ENCODE results near the gene WRAP73.

DNA sequence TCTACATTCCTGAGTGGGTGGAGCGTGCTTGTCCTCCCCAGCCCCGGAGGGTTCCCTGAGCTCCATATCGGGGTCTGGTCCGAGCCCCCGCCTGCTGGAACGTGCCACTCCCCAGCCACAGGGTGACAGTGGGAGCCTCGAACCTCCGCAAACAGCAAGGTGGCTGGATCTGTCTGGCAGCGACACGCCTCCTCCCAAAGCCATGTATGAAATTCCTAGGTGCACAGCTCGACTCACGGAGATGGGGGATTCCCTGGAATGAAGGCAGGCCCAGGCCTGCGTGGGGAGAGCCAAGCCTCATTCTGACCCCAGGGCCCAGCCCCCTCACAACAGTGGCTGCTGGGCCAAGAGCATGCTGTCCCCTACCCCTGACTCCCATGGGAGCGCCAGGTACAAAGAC, 35.3 kb upstream of the WRAP73 start:
- TF ChIP-seq CTCF (IDR thresholded peaks at IDR 0.05) (no peak), POLR2A (IDR thresholded peaks at IDR 0.05) (no peak), EP300 (IDR thresholded peaks at IDR 0.05) (no peak)
